Retinal pigment epithelial cell (primary cell): ENCODE data around the gene SLC9A1.
"Not testable (repeated sequence)": the region's sequence is repeated elsewhere in the genome, so short reads cannot be mapped to it uniquely, and the experiment has no call there.

Source experiments
- DNase-seq: peaks from one replicate; pipeline ENCODE4 v3.0.0-alpha.2; 2010; ENCODE audit warnings: low read depth
- H3K4me3 ChIP-seq: 2 replicates; pipeline ENCODE4 v1.5.1; 2011; ENCODE audit warnings: mild to moderate bottlenecking, low read length, control low read depth, moderate library complexity
- TF ChIP-seq, protein P1 (sequence below): conservative IDR thresholded peaks from 2 replicates; pipeline ENCODE4 v1.5.1; 2011; ENCODE audit warnings: low read depth, low read length, control low read depth, inconsistent platforms

Gene SLC9A1

GRCh38 chr1:27126391-27126790 lies 28.5 kb downstream of the SLC9A1 start:
- no peak for DNase-seq
- H3K4me3 ChIP-seq, result no peak overlapping the region
- TF ChIP-seq, protein P1, sequence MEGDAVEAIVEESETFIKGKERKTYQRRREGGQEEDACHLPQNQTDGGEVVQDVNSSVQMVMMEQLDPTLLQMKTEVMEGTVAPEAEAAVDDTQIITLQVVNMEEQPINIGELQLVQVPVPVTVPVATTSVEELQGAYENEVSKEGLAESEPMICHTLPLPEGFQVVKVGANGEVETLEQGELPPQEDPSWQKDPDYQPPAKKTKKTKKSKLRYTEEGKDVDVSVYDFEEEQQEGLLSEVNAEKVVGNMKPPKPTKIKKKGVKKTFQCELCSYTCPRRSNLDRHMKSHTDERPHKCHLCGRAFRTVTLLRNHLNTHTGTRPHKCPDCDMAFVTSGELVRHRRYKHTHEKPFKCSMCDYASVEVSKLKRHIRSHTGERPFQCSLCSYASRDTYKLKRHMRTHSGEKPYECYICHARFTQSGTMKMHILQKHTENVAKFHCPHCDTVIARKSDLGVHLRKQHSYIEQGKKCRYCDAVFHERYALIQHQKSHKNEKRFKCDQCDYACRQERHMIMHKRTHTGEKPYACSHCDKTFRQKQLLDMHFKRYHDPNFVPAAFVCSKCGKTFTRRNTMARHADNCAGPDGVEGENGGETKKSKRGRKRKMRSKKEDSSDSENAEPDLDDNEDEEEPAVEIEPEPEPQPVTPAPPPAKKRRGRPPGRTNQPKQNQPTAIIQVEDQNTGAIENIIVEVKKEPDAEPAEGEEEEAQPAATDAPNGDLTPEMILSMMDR, result no peak

- not testable (repeated sequence) for H3K4me3 ChIP-seq
Observed at GRCh38 chr1:27125125-27125524, 29.8 kb downstream of the SLC9A1 start.

GRCh38 chr1:27124405-27124804 lies 30.5 kb downstream of the SLC9A1 start:
- no peak for DNase-seq
- TF ChIP-seq, protein P1, result no peak
- no peak overlapping the region for H3K4me3 ChIP-seq

More at GRCh38 chr1:27125125-27125524, 29.8 kb downstream of the SLC9A1 start:
- not testable (repeated sequence) for DNase-seq

DNA sequence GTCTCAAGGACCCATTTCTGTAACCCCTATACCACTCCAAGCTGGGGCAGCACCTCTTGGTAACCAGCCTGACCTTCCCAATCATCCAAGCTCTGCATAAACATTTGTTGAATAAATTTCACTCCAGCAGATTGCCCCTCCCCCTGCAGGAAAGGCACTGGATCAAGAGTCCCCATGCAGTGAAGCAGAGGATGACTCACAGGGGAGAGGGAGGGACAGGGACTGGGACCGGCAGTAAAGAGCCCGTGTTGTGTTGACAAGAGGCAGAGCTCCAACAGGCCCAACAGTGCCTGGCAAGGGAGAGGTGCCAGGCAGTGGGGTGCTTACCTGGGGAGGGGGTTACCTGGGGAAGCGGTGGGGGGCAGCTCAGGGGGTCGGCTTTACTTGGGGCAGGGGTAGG lies 32.3 kb downstream of the SLC9A1 start:
- TF ChIP-seq, protein P1, result no peak
- DNase-seq, result no peak
- H3K4me3 ChIP-seq, result no peak overlapping the region

DNA sequence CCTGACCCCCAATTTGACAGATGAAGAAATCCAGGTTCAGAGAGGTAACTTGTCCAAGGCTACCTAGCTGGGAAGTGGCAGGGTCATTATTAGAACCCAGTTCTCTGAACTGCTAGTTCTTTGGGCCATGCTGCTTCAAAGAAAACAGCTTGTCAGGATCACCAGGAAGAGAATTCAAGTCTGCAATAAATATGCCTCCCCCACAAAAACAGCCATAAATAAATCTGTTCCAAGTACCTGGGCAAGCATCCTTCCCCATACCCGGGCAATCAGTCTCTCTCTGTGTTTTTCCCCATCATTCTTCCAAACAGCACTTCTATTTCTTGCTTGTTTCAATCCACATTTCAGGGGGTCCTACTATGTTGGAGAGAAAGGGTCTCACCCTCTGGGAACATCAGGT lies 34.1 kb downstream of the SLC9A1 start:
- TF ChIP-seq, protein P1, result no peak
- H3K4me3 ChIP-seq, result no peak overlapping the region
- no peak for DNase-seq

- DNase-seq, result no peak
- no peak overlapping the region for H3K4me3 ChIP-seq
- TF ChIP-seq, protein P1, result no peak
Observed at GRCh38 chr1:27118440-27118689, 36.6 kb downstream of the SLC9A1 start.

- DNase-seq, result no peak
- TF ChIP-seq, protein P1, result no peak
- no peak overlapping the region for H3K4me3 ChIP-seq
Observed at GRCh38 chr1:27117733-27118439, 37.0 kb downstream of the SLC9A1 start.
